ENCODE data around the gene ITGB2.
A peak's percentile ranks its signal among the peaks of the same experiment; 100 is the strongest.

The ITGB2 gene

DNA sequence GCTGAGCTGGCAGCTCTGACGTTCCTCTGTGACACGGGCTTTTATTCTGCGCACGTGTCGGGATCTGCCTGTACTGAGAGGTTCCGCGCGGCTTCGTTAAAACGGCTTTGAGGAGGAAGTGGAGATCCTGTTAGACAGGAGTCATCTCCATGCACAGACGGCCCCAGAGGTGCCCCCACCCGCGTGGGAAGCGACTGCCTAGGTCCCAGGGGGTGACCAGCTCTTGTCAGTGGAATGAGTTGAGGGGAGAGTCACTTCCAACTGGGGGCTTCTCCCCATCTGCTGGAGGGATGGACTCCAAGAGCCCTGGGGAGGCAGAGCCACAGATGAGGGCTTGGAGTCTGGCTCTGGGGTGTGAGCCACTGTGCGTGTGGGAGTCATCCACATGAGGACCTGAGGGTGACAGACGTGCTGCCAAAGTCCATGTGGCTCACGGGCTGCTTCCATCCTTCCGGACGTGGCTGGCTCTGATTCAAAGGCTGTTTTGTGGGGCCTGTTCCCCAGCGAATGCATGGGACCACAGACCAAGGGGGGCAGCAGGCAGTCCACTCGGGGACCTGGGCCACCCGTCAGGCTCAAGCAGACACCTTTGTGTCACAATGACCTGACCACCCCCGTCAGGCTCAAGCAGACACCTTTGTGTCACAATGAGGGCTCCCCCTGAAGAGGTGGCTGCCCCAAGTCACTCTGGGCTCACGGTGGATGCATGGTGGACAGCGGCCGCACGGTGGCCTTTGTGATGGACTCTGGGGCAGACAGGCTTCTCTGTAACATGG is 74.0 kb downstream of the ITGB2 start:
- peak in 1 of 2 donors; percentile 32 for DNase-seq (ENCODE audit: low read depth in 2 of 2)

DNA sequence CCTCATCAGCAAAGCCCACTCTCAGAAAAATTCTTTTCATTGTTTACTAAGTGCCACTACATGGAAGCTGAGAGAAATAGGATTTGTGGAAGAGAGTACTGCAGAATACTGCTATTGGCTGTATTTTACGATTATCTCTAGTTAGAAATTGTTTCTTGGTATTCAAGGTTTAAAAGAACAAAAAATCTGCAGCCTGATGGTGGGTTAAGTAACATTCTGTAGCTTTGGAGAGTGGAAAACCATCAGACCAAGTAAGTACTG is 74.5 kb downstream of the ITGB2 start:
- no peak for DNase-seq (ENCODE audit: low read depth in 2 of 2)

DNA sequence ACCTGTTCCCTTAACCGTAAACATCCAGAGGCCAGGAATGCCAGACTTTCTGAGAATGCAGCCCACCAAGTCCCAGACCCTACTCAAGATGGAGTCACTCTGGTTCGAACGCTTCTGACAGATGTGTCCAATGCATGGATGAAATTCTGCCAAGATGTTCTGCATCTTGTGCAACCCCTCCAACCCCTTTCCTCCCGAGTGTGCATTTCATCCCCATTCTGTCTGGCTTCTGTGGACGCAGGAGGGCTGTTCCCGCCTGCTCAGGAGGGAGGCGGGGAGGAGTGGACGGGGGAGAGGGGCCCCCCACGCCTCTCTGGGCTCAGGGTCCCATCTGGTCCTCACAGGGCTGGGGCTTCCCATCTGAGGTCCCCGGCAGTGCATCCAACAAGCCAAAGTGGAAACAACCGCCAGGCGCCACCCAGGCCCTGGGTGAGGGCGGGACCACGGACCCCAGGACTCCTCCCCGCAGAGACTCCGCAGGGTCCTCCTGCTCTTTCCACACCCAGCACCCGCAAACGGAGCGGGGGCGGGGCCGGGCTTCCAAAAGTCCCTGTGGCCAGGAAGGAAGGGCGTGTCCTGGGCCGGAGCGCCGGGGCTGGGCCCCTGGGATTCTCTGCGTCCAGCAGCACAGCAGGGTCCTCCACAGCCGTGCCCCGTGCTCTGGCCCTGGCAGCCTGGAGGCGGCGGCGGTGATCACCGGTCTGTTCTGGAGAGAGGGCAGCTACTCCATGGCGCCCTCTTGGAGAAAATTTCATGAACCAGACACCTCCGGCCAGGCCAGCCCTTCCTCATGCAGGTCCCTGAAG is 75.1 kb downstream of the ITGB2 start:
- DNase-seq (ENCODE audit: low read depth in 2 of 2), result peak; percentile 52 to 66

DNA sequence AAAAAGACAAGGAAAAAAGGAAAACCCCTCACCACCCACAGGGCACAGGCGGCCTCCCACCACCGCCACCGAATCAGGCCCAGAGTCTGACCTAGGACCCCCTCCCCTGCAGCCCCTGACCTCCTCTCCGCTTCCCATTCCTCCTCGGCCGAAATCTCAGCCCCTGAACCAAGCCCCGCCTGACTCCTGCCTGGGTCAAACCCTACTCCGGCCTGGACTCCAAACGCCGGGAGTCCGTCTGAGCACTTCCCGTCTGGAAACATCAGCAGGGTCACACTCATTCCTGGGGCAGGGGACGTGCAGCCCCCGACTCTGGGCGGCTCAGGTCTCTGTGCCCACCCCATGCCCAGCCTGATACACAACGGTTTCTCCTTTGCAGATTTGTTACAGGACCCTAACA is 76.4 kb downstream of the ITGB2 start:
- no peak for DNase-seq (ENCODE audit: low read depth in 2 of 2)

DNA sequence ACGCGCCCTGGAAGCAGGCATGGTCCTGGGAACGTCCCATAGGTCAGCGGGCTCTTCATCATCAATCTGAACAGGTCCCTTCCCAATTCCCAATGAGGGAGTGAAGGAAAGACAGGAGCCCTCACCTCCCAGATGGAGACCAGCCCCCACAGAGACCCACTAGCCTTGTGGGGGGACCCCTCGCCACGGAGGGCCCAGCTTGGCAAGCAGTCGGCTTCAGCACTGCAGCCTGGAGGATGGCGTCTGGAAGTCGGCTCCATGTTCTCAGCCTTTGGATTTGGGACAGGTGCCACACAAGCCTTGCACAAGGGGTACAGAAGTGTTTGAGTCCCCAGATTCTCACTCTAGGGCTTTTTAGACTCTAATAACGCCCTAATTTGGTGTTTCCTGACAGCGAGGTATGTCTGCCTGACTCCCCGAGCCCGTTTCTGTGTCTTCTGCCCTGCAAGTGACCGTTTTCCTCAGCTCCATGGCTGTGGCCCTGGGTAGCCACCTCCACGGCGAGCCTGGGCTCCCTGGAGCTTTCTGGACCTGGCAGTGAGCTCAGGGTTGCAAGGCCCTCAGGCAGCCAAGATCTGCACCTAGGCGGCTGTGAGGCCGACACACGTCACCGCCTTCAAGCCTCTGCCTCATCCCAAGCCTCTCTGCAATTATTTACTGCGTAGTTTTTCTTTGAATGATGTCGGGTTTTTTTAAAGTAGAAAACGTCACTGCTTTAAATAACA is 77.8 kb downstream of the ITGB2 start:
- no peak for DNase-seq (ENCODE audit: low read depth in 2 of 2)

DNA sequence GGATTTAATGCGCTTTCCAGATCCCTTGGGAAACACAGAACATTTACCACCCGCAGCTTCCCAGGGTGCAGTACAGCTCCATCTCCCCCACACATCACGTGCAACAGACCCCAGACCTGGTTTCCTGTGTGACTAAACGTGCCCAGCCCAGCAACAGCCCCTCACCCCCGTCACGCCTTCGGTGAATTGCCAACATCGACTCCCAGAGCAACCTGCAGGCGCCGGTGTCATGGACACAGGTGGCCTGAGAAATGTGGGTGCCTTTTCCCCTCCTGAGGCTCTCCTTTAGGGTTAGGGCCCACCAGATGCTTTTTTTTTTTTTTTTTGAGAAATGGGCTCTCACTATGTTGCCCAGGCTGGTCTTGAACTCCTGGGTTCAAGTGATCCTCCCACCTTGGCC is 78.6 kb downstream of the ITGB2 start:
- DNase-seq (ENCODE audit: low read depth in 2 of 2), result no peak

DNA sequence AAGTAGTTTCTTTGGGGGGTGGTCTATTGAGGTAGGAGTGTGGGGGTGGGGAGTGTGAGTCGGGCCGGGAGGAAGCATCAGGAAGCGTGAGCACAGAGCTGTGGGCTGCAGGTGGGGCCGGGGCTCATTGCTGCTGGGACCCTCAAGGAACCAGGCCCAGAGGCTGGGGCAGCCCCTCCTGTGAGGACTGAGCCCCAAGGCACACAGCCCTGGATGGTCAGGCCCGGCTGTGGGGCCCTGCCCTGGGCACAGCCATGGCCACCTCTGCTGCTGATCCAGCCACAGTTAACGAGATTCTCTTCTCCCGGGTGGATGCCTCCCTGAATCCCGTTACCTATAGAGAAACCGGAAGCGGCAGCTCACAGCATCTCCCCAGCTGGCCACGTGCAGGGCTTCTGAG is 79.9 kb downstream of the ITGB2 start:
- DNase-seq (ENCODE audit: low read depth in 2 of 2), result no peak

DNA sequence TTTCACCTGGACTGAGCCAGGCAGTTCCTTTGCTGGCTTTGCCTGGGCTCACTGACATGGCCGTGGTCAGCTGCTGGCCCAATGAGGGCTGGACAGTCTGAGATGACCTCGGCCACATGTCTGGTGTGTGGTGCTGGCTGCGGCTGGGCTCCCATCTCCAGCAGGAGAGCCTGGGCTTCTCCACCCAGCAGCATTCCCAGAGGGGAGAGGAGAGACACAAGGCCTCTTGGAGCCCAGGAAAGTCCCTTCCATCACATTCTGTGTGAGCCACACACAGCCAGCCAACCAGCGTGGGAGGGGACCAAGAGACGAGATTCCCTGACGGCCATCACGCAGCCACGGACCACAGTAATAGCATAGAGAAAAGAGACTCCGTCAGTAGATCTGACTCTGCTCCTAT is 81.7 kb downstream of the ITGB2 start:
- DNase-seq (ENCODE audit: low read depth in 2 of 2), result no peak

DNA sequence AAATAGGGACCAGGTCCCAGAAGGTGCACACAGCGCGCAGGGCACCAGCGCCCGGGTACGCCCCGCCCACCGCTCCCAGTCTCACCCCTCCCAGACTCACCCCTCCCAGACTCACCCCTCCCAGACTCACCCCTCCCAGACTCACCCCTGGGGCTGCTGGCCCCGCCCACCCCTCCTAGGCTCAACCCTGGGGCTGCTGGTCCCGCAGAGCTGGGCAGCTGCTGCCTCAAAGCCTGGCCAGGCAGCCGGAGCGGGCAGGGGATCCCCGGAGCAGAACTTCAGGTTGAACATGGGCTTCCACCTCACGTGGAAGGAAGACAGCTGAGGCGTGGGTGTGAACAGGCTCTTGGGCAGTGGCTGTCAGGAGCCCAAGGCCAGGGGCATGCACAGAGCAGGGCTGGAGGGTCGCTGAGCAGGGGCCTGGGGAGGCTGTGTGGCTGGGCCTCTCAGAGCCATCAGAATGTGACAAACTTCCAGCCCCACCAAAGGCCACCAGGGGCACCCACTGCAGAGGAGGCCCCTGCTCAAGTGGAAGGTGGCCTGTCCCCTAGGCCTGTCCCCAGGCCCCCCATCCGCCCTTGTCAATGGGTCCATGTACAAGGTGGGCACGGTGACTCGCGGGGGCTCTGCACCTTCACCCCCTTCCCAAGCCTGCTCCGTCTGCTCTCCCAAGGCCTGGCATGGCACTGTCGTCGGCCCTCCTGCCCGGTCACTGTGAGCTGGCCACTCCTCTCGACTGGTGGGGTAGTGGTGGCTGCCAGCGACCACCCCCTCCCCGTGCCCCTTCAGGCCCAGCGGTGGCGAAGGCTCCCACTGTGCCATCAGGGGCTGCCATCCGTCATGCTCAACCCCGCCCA is 82.4 kb downstream of the ITGB2 start:
- no peak for DNase-seq (ENCODE audit: low read depth in 2 of 2)

DNA sequence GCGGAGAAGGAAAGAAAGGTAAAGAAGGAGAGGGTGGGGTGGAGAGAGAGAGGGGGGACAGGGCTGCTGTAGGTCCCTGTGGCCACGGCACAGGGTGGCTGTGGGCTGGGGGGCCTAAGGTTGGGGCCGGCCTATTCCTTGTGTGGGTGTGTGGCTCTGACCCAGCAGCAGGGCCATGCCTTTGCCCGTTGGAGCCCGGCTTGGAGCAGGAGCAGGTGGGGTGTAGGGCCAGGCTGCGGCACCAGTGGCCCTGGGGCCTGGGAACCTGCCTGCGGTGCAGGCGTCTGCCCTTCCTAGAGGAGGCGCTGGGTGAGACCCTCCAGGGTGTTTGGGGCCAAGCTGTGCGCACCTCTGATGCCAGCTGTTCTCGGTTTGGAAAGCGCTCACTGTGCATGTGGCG is 83.2 kb downstream of the ITGB2 start:
- no peak for DNase-seq (ENCODE audit: low read depth in 2 of 2)

DNA sequence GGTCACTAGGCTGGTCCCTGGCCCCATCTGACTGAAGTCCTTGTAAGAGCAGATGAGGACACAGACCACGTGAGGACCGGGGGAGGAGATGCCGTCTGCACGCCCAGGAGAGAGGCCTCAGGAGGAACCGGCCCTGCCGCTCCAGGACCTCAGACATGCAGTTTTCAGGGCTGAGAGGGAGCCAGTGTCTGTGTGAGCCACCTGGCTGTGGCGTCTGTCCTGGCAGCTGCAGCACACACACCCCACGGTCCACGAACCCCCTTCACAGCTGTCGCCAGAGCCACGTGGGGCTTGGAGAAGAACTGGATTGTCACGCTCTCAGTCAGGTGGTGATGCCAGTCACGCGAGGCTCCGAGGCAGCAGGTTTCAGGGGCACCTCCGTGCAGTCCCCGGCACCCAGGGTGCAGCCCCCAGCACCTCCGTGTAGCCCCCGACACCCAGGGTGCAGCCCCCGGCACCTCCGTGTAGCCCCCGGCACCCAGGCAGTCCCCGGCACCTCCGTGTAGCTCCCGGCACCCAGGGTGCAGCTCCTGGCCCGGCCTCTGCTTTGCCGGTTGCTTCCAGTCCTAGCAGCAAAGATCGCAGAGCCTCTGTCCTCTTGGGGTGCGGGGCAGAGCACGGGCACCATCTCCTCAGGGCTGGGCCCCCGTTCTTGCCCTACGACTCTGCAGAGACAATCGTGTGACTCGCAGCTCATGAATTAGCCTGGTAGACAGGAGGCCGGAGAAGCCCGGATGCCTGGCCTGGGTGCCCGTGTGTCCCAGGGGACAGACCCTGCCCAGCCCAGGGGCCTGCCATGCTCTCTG is 83.8 kb downstream of the ITGB2 start:
- no peak for DNase-seq (ENCODE audit: low read depth in 2 of 2)

DNA sequence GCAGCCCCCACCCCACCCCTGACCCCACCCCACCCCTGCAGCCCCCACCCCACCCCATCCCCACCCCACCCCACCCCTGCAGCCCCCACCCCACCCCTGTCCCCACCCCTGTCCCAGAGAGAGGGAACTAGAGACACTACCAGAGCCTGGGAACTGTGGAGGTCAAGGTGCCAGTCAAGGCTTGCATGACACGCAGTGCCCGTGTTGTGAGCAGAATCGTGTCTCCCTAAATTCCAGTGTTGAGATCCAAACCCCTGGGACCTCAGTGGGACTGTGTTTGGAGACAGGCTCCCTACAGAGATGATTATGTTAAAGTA is 84.4 kb downstream of the ITGB2 start:
- no peak for DNase-seq (ENCODE audit: low read depth in 2 of 2)
